B cell (primary cell): ENCODE results near the gene CCT4. TPM values are rescaled to one million over a fixed set of nuclear protein-coding genes. Genes with fewer than 3 reads are reported as not detected.
"Not testable (repeated sequence)": the region's sequence is repeated elsewhere in the genome, so short reads cannot be mapped to it uniquely, and the experiment has no call there.

ENCODE experiments used
- ATAC-seq: fragments of 200-7000 bp; cut with Tn5 transposase; one replicate; pipeline ENCODE4 v1.10.0; 2021; ENCODE audit warnings: low read depth, mild to moderate bottlenecking, moderate number of reproducible peaks, moderate library complexity
- CTCF ChIA-PET: fragments of 350-600 bp; sonication (Branson Sonifier 250); formaldehyde crosslinking; loops from one replicate; lab custom pipeline; 2021; ENCODE audit warnings: antibody characterized with exemption, inconsistent platforms; lab: Charles Lee
- POLR2A ChIA-PET: fragments of 350-600 bp; sonication (Branson Sonifier 250); formaldehyde crosslinking; loops from one replicate; lab custom pipeline; 2021; ENCODE audit warnings: antibody characterized with exemption; lab: Charles Lee
- DNase-seq: peaks from one replicate; pipeline ENCODE4 v3.0.0; 2013
- H2AFZ ChIP-seq: 2 replicates; pipeline ENCODE4 v1.6.1; 2012; ENCODE audit warnings: mild to moderate bottlenecking, low read depth, low read length; ENCODE audit not compliant: insufficient read depth, poor library complexity, severe bottlenecking
- H3K27ac ChIP-seq, 2 donors: 1 replicate in 1 of 2; 2 replicates in 1 of 2; pipeline ENCODE4 v1.5.1; 2012 to 2013; ENCODE audit warnings: low read length in 2 of 2, mild to moderate bottlenecking in 2 of 2, moderate library complexity in 1 of 2
- H3K27me3 ChIP-seq, 4 experiments: fragments of 200-600 bp in 1 of 4; sonication (generic) in 1 of 4; replicated peaks in 1 of 4; 1 replicate in 2 of 4; 2 replicates in 2 of 4; pipeline versions ENCODE4 v1.6.1 to v1.7.0; 2013 to 2016; ENCODE audit warnings: low read length in 3 of 4, mild to moderate bottlenecking in 2 of 4, mixed read lengths in 1 of 4, moderate library complexity in 1 of 4; ENCODE audit not compliant: insufficient read depth in 4 of 4, control insufficient read depth in 3 of 4; ENCODE audit errors: control extremely low read depth in 1 of 4
- H3K36me3 ChIP-seq, 2 experiments: replicated peaks in 1 of 2; 1 replicate in 1 of 2; 2 replicates in 1 of 2; pipeline versions ENCODE4 v1.6.1 to v1.7.1; 2013; ENCODE audit warnings: low read length in 1 of 2; ENCODE audit not compliant: insufficient read depth in 2 of 2, control insufficient read depth in 1 of 2; ENCODE audit errors: control extremely low read depth in 1 of 2, extremely low read depth in 1 of 2
- H3K4me1 ChIP-seq, 2 donors: fragments of 200-600 bp in 1 of 2; sonication (generic) in 1 of 2; 1 replicate in 1 of 2; 2 replicates in 1 of 2; pipeline versions ENCODE4 v1.5.1 to v1.6.1; 2013 to 2017; ENCODE audit warnings: low read length in 2 of 2; ENCODE audit not compliant: control insufficient read depth in 2 of 2, insufficient read depth in 2 of 2
- H3K4me2 ChIP-seq: replicated peaks from 2 replicates; pipeline ENCODE3; 2012; ENCODE audit warnings: mild to moderate bottlenecking, low read depth, low read length; ENCODE audit not compliant: poor library complexity, severe bottlenecking
- H3K4me3 ChIP-seq, 5 experiments: fragments of 200-600 bp in 1 of 5; sonication (generic) in 1 of 5; 1 replicate in 3 of 5; 2 replicates in 2 of 5; pipeline versions ENCODE4 v1.5.1 to v1.7.0; 2011 to 2016; ENCODE audit warnings: low read length in 4 of 5, mild to moderate bottlenecking in 4 of 5, low read depth in 2 of 5, control low read depth in 1 of 5, moderate library complexity in 1 of 5; ENCODE audit not compliant: insufficient read depth in 1 of 5; ENCODE audit errors: control extremely low read depth in 1 of 5, extremely low read depth in 1 of 5
- H3K79me2 ChIP-seq: fragments of 200-600 bp; sonication (generic); one replicate; pipeline ENCODE4 v1.6.0; 2016; ENCODE audit warnings: low read length; ENCODE audit not compliant: control insufficient read depth, insufficient read depth
- H3K9ac ChIP-seq: fragments of 200-600 bp; sonication (generic); 2 replicates; pipeline ENCODE4 v1.6.1; 2017; ENCODE audit warnings: mild to moderate bottlenecking, low read length, moderate library complexity
- H3K9me3 ChIP-seq, 3 donors: one replicate each; pipeline versions ENCODE4 v1.6.1 to v1.7.1; 2013; ENCODE audit warnings: low read length in 2 of 3; ENCODE audit not compliant: control insufficient read depth in 2 of 3, insufficient read depth in 1 of 3; ENCODE audit errors: control extremely low read depth in 1 of 3
- H4K20me1 ChIP-seq: 2 replicates; pipeline ENCODE4 v1.6.0; 2012; ENCODE audit warnings: mild to moderate bottlenecking, low read length; ENCODE audit not compliant: insufficient read depth, control insufficient read depth, poor library complexity, severe bottlenecking
- H3K27ac Mint-ChIP-seq: one replicate; pipeline ENCODE4 v1.8.0; 2021; ENCODE audit warnings: mixed read lengths
- H3K27me3 Mint-ChIP-seq: one replicate; pipeline ENCODE4 v1.8.0; 2021; ENCODE audit warnings: mixed read lengths
- H3K4me1 Mint-ChIP-seq: one replicate; pipeline ENCODE4 v1.8.0; 2021; ENCODE audit warnings: mixed read lengths
- H3K4me3 Mint-ChIP-seq: one replicate; pipeline ENCODE4 v1.8.0; 2021; ENCODE audit warnings: mixed read lengths
- H3K9me3 Mint-ChIP-seq: one replicate; pipeline ENCODE4 v1.8.0; 2022; ENCODE audit warnings: mixed read lengths; ENCODE audit not compliant: insufficient read depth
- CTCF ChIP-seq: fragments of 200-600 bp; IDR thresholded peaks from one replicate; pipeline ENCODE4 v1.8.0; 2022; ENCODE audit warnings: antibody characterized with exemption, mild to moderate bottlenecking
- EZH2 ChIP-seq: IDR thresholded peaks from 2 replicates; pipeline ENCODE4 v1.6.1; 2012; ENCODE audit warnings: borderline replicate concordance, low read depth, mild to moderate bottlenecking, moderate library complexity, low read length; ENCODE audit not compliant: insufficient read depth, poor library complexity, severe bottlenecking
- WGBS: methylation state at CpG from one replicate; pipeline ENCODE4 v1.1.5; 2013; ENCODE audit warnings: missing lambda C conversion rate; ENCODE audit not compliant: insufficient coverage; 5-methylcytosine and 5-hydroxymethylcytosine counted together
- intact Hi-C: fragments of 100-400 bp; cut with micrococcal nuclease; formaldehyde crosslinking; loops from one replicate; pipeline ENCODE4 v1.10.0; 2022
- polyA plus RNA-seq: library from polyadenylated mRNA; depleted of rRNA; stranded (reverse); fragments of >200 nt; gene quantifications from 2 replicates; pipeline ENCODE4 v1.2.3, GENCODE V29; 2012
- total RNA-seq, 2 donors: library from RNA; stranded (reverse); fragments of 120-200 nt in 1 of 2; gene quantifications; 1 replicate in 1 of 2; 2 replicates in 1 of 2; pipeline versions ENCODE4 v1.2.3 to v1.2.4, GENCODE V29; 2013 to 2022

CCT4 gene
- total and polyA plus RNA-seq, 2 donors (not counting 1 experiment from before 2014, with no cell fraction given): 31.2 to 88.0 TPM

- intact Hi-C loops: no loop called here
- no peaks in the 10 kb centered on the region for H3K27me3 ChIP-seq
- H3K9ac ChIP-seq: no peak overlapping the region
- ChIA-PET CTCF (no interaction called here), POLR2A (no interaction called here)
- H3K27ac Mint-ChIP-seq: no peak overlapping the region
- no peaks in the 10 kb centered on the region for H3K9me3 ChIP-seq
- TF ChIP-seq EZH2: no peak
- TF ChIP-seq CTCF: no peak
- no peaks in the 10 kb centered on the region for H3K4me1 ChIP-seq
- no CpG with 5 or more reads among the region's 1 CpG for WGBS
- no peak overlapping the region for H3K4me2 ChIP-seq
- no peak overlapping the region for H3K4me3 ChIP-seq
- H2AFZ ChIP-seq: no peak overlapping the region
- peaks cover 4% of the 10 kb centered on the region for H4K20me1 ChIP-seq
- no peaks in the 10 kb centered on the region for H3K9me3 Mint-ChIP-seq
- no peaks in the 10 kb centered on the region for H3K4me1 Mint-ChIP-seq
- H3K36me3 ChIP-seq: peaks cover 29 to 86% of the 10 kb centered on the region in 2 experiments
- no peak overlapping the region for H3K4me3 Mint-ChIP-seq
- no peaks in the 10 kb centered on the region for H3K79me2 ChIP-seq
- DNase-seq: no peak
- H3K27ac ChIP-seq: no peak overlapping the region
- no peak for ATAC-seq
- no peaks in the 10 kb centered on the region for H3K27me3 Mint-ChIP-seq
These were observed 12.1 kb downstream of the CCT4 start for GRCh38 chr2:61876400-61876799.

- H3K9me3 Mint-ChIP-seq, H3K9me3 ChIP-seq, H3K4me3 ChIP-seq, H3K9ac ChIP-seq, H3K4me3 Mint-ChIP-seq, ATAC-seq, H3K27ac ChIP-seq, intact Hi-C loops, H3K27me3 Mint-ChIP-seq, H3K27ac Mint-ChIP-seq, H3K4me2 ChIP-seq, H3K4me1 Mint-ChIP-seq, H4K20me1 ChIP-seq, H3K79me2 ChIP-seq, CTCF ChIA-PET, H2AFZ ChIP-seq, H3K27me3 ChIP-seq, H3K4me1 ChIP-seq, DNase-seq: not testable (repeated sequence)
- POLR2A ChIA-PET: interaction anchor here (0.8 to 1.1 kb wide), 2 partner anchors 12 to 578 kb away, joined by 3 to 6 read pairs; no protein-coding TSS in a partner anchor
- peaks cover 10 to 49% of the 10 kb centered on the region in 2 experiments for H3K36me3 ChIP-seq
- WGBS: 96% methylated on average over 10 of the region's 14 CpGs
These were observed 21.9 kb downstream of the CCT4 start for GRCh38 chr2:61866482-61867089.
